HepG2 (cell line): ENCODE measurements around the gene SPTBN2. TPM values are rescaled to one million over a fixed set of nuclear protein-coding genes. Genes with fewer than 3 reads are reported as not detected.

Experiments used
- ATF1 ChIP-seq: IDR thresholded peaks from 2 replicates; pipeline ENCODE4 v1.6.1; 2016; ENCODE audit warnings: mild to moderate bottlenecking, control low read depth
- BRCA1 ChIP-seq: sonication (generic); formaldehyde crosslinking; IDR thresholded peaks from 2 replicates; pipeline ENCODE4 v1.4.0; 2020; ENCODE audit warnings: missing genetic modification reagents
- CREBL2 ChIP-seq: sonication (generic); formaldehyde crosslinking; IDR thresholded peaks from 2 replicates; pipeline ENCODE4 v1.8.1; 2023; ENCODE audit warnings: missing genetic modification reagents, mild to moderate bottlenecking, borderline replicate concordance
- EHMT2 ChIP-seq: fragments of 200-600 bp; sonication (generic); IDR thresholded peaks from 2 replicates; pipeline ENCODE4 v1.7.0; 2017; ENCODE audit warnings: antibody characterized with exemption, low read depth, low read length, borderline replicate concordance
- KDM4B ChIP-seq: sonication (generic); formaldehyde crosslinking; IDR thresholded peaks from 2 replicates; pipeline ENCODE4 v1.4.0; 2020; ENCODE audit warnings: missing genetic modification reagents
- POLR2AphosphoS5 ChIP-seq: IDR thresholded peaks from 2 replicates; pipeline ENCODE4 v1.6.1; 2012; ENCODE audit warnings: low read depth, low read length
- RFX5 ChIP-seq: IDR thresholded peaks from 2 replicates; pipeline ENCODE4 v1.6.1; 2011; ENCODE audit warnings: low read depth, low read length, improper control_type of control experiment
- SIX1 ChIP-seq: sonication (generic); formaldehyde crosslinking; IDR thresholded peaks from 2 replicates; pipeline ENCODE4 v1.4.0; 2020; ENCODE audit warnings: missing genetic modification reagents, borderline replicate concordance
- SNAPC2 ChIP-seq: sonication (generic); formaldehyde crosslinking; IDR thresholded peaks from 2 replicates; pipeline ENCODE4 v1.8.1; 2022; ENCODE audit warnings: mild to moderate bottlenecking, missing genetic modification reagents
- SRY ChIP-seq: sonication (generic); formaldehyde crosslinking; IDR thresholded peaks from 2 replicates; pipeline ENCODE4 v1.8.0; 2022; ENCODE audit warnings: mild to moderate bottlenecking, missing genetic modification reagents
- STAT5B ChIP-seq: sonication (generic); formaldehyde crosslinking; IDR thresholded peaks from 2 replicates; pipeline ENCODE4 v1.4.0; 2020; ENCODE audit warnings: missing genetic modification reagents
- TAF1 ChIP-seq: sonication (generic); formaldehyde crosslinking; IDR thresholded peaks from 2 replicates; pipeline ENCODE4 v1.4.0; 2020; ENCODE audit warnings: missing genetic modification reagents
- UBTF ChIP-seq: sonication (generic); formaldehyde crosslinking; IDR thresholded peaks from 2 replicates; pipeline ENCODE4 v1.4.0; 2020; ENCODE audit warnings: mild to moderate bottlenecking, missing genetic modification reagents
- ZFP1 ChIP-seq: IDR thresholded peaks from 2 replicates; pipeline ENCODE4 v1.6.1; 2016
- ZNF256 ChIP-seq: sonication (generic); formaldehyde crosslinking; conservative IDR thresholded peaks from 2 replicates; pipeline ENCODE4 v1.4.0; 2020; ENCODE audit warnings: missing genetic modification reagents
- ZNF281 ChIP-seq: sonication (generic); formaldehyde crosslinking; IDR thresholded peaks from 2 replicates; pipeline ENCODE4 v1.4.0; 2020; ENCODE audit warnings: missing genetic modification reagents, borderline replicate concordance
- ZNF282 ChIP-seq: fragments of 450-650 bp; IDR thresholded peaks from 2 replicates; pipeline ENCODE4 v1.6.1; 2018; ENCODE audit not compliant: partially characterized antibody
- ZNF441 ChIP-seq: sonication (generic); formaldehyde crosslinking; IDR thresholded peaks from 2 replicates; pipeline ENCODE4 v1.7.0; 2021; ENCODE audit warnings: missing genetic modification reagents, borderline replicate concordance
- ZNF563 ChIP-seq: sonication (generic); formaldehyde crosslinking; IDR thresholded peaks from 2 replicates; pipeline ENCODE4 v1.8.0; 2022; ENCODE audit warnings: mild to moderate bottlenecking, moderate library complexity, missing genetic modification reagents
- ZNF670 ChIP-seq: sonication (generic); formaldehyde crosslinking; IDR thresholded peaks from 2 replicates; pipeline ENCODE4 v1.8.0; 2022; ENCODE audit warnings: mild to moderate bottlenecking, missing genetic modification reagents, borderline replicate concordance
- ZNF678 ChIP-seq: sonication (generic); formaldehyde crosslinking; IDR thresholded peaks from 2 replicates; pipeline ENCODE4 v1.4.0; 2020; ENCODE audit warnings: mild to moderate bottlenecking, missing genetic modification reagents
- ZNF841 ChIP-seq: sonication (generic); formaldehyde crosslinking; IDR thresholded peaks from 2 replicates; pipeline ENCODE4 v1.8.1; 2023; ENCODE audit warnings: missing genetic modification reagents, borderline replicate concordance
- polyA plus RNA-seq, 8 experiments: library from polyadenylated mRNA; depleted of rRNA in 3 of 8; stranded (reverse) in 7 of 8; unstranded in 1 of 8; fragments of >200 nt; fragmentation: Illumina TruSeq in 4 of 8; extraction: Trizol in 4 of 8; gene quantifications; 2 replicates each; pipeline versions ENCODE4 v1.2.1 to v1.2.3, GENCODE V29; 2011 to 2016; ENCODE audit warnings: low read depth in 4 of 8, missing spikeins in 1 of 8, mixed read lengths in 1 of 8; ENCODE audit not compliant: insufficient read depth in 1 of 8
- total RNA-seq, 5 experiments: library from RNA; depleted of rRNA; stranded (reverse); fragments of >200 nt; fragmentation: Illumina TruSeq; extraction: Trizol; gene quantifications; 2 replicates each; pipeline ENCODE4 v1.2.3, GENCODE V29; 2016; ENCODE audit warnings: low read depth in 1 of 5
- TF ChIP-seq, protein P1 (sequence below): sonication (generic); formaldehyde crosslinking; IDR thresholded peaks from 2 replicates; pipeline ENCODE4 v1.4.0; 2020; ENCODE audit warnings: mild to moderate bottlenecking, missing genetic modification reagents
- TF ChIP-seq, protein P2 (sequence below): sonication (generic); formaldehyde crosslinking; IDR thresholded peaks from 2 replicates; pipeline ENCODE4 v1.9.0; 2021; ENCODE audit warnings: missing genetic modification reagents, borderline replicate concordance

Gene SPTBN2
- total and polyA plus RNA-seq, 2 of the 13 experiments (the other 11 are each of a cell fraction or from before 2014, with no cell fraction given) = 0.65 to 4.0 TPM

DNA sequence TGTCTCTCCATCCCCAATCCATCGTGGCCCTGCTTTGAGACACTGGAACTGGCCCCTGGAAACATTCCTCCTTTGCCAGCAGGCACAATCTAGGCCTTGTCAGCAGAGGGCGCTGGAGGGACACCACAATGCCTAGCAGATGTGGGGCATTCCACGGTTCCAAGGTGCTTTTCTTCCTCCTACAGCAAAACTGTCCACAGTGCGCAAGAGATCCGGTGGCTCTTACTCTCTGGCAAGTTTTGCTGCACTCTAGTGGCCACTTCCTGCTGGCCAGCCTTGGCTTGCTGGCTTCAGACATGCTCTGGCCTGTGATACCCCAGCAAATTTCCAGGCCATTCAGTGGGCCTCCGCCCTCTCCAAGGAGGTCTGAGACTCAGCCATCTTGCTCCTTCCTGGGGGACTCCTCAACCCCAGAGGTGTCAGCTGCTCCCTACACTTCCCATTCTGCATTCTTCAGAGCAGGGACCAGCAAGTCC is 34.2 kb downstream of the SPTBN2 start (continued):
- TF ChIP-seq ZNF281 (CRISPR knock-in tag) (no peak), ZNF282 (no peak), UBTF (peak; percentile 57), TAF1 (CRISPR knock-in tag) (no peak), RFX5 (0 out of 2 replicates have a peak, but pooled peaks have one; percentile 12), ZNF256 (no peak), ZNF841 (CRISPR knock-in tag) (no peak), POLR2AphosphoS5 (no peak), KDM4B (CRISPR knock-in tag) (peak; percentile 50), ZFP1 (CRISPR knock-in tag) (peak; percentile 82; the same call in 1 of the 2 replicates), SIX1 (CRISPR knock-in tag) (peak; percentile 38; the same call in 1 of the 2 replicates), ZNF563 (CRISPR knock-in tag) (no peak), ATF1 (CRISPR knock-in tag) (no peak), BRCA1 (CRISPR knock-in tag) (no peak), ZNF670 (no peak), ZNF441 (CRISPR knock-in tag) (no peak), SRY (CRISPR knock-in tag) (no peak), SNAPC2 (no peak), EHMT2 (no peak), STAT5B (CRISPR knock-in tag) (no peak), CREBL2 (CRISPR knock-in tag) (no peak), ZNF678 (CRISPR knock-in tag) (no peak)
- TF ChIP-seq, protein P1, sequence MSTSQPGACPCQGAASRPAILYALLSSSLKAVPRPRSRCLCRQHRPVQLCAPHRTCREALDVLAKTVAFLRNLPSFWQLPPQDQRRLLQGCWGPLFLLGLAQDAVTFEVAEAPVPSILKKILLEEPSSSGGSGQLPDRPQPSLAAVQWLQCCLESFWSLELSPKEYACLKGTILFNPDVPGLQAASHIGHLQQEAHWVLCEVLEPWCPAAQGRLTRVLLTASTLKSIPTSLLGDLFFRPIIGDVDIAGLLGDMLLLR (CRISPR knock-in tag) = no peak
- TF ChIP-seq, protein P2, sequence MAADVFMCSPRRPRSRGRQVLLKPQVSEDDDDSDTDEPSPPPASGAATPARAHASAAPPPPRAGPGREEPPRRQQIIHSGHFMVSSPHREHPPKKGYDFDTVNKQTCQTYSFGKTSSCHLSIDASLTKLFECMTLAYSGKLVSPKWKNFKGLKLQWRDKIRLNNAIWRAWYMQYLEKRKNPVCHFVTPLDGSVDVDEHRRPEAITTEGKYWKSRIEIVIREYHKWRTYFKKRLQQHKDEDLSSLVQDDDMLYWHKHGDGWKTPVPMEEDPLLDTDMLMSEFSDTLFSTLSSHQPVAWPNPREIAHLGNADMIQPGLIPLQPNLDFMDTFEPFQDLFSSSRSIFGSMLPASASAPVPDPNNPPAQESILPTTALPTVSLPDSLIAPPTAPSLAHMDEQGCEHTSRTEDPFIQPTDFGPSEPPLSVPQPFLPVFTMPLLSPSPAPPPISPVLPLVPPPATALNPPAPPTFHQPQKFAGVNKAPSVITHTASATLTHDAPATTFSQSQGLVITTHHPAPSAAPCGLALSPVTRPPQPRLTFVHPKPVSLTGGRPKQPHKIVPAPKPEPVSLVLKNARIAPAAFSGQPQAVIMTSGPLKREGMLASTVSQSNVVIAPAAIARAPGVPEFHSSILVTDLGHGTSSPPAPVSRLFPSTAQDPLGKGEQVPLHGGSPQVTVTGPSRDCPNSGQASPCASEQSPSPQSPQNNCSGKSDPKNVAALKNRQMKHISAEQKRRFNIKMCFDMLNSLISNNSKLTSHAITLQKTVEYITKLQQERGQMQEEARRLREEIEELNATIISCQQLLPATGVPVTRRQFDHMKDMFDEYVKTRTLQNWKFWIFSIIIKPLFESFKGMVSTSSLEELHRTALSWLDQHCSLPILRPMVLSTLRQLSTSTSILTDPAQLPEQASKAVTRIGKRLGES = no peak
